Spleen (tissue), 7 donors: Measurements from ENCODE around the gene SGTA.

Experiments
- CTCF ChIP-seq, 11 experiments: fragments of 200-600 bp in 7 of 11; fragments of 450-650 bp in 4 of 11; sonication (generic) in 4 of 11; IDR thresholded peaks in 8 of 11; conservative IDR thresholded peaks in 3 of 11; 1 replicate in 7 of 11; 2 replicates in 4 of 11; pipeline versions ENCODE4 v1.4.0 to v1.8.0; 2016 to 2021; ENCODE audit warnings: antibody characterized with exemption in 11 of 11, inconsistent platforms in 4 of 11, mild to moderate bottlenecking in 1 of 11
- POLR2A ChIP-seq, 3 donors: fragments of 450-650 bp; IDR thresholded peaks; one replicate each; pipeline ENCODE4 v1.5.1; 2017; ENCODE audit warnings: antibody characterized with exemption in 3 of 3, mild to moderate bottlenecking in 1 of 3
- POLR2AphosphoS5 ChIP-seq, 3 donors: sonication (generic); formaldehyde crosslinking; IDR thresholded peaks; one replicate each; pipeline ENCODE4 v1.5.1; 2017; ENCODE audit warnings: antibody characterized with exemption in 3 of 3
- donor health status: DM: no; HTN: no; CAD: no; lungs with moderate emphysema.
- donor health status: DM: no; HTN: no; CAD: no.
- donor health status: DM: no; HTN: no; CAD: no.

GRCh38 chr19:2813235-2814160 lies 30.4 kb upstream of the SGTA start:
- no peak for TF ChIP-seq POLR2A (IDR thresholded peaks at IDR 0.05)
- no peak for TF ChIP-seq CTCF (IDR thresholded peaks at IDR 0.05 in 8 of 11, conservative IDR thresholded peaks at IDR 0.05 in 3 of 11)
- no peak for TF ChIP-seq POLR2AphosphoS5 (IDR thresholded peaks at IDR 0.05)
